ENCODE results near the gene PIK3C3.

GRCh38 chr18:42025974-42026625 is 71.1 kb downstream of the PIK3C3 start:
- TF ChIP-seq CTCF (IDR thresholded peaks at IDR 0.05; ENCODE audit: insufficient read depth, low read length, poor library complexity, severe bottlenecking) (no peak), EZH2phosphoT487 (conservative IDR thresholded peaks at IDR 0.05; ENCODE audit: low read length) (no peak)
